Measurements from ENCODE around the gene AJAP1.

DNA sequence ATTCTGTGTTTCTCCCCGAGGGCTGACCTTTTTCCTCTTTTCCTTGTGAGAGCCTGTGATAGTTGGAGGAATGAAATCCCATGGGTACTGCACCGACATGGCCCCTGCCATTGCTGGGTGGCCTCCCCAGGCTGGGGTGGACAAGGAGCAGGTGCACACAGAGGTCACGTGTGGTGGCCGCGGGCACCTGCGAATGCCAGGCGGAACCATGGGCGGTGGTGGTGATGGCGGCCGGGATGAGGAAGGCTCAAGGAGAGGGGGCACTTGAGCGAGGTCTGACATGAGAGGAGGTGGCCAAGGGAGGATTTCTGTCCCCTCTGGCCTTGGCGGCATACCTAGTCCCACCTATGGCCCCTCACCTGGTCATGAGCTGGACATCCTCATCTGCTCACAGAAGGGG, 69.6 kb downstream of the AJAP1 start:
- TF ChIP-seq, protein P1, sequence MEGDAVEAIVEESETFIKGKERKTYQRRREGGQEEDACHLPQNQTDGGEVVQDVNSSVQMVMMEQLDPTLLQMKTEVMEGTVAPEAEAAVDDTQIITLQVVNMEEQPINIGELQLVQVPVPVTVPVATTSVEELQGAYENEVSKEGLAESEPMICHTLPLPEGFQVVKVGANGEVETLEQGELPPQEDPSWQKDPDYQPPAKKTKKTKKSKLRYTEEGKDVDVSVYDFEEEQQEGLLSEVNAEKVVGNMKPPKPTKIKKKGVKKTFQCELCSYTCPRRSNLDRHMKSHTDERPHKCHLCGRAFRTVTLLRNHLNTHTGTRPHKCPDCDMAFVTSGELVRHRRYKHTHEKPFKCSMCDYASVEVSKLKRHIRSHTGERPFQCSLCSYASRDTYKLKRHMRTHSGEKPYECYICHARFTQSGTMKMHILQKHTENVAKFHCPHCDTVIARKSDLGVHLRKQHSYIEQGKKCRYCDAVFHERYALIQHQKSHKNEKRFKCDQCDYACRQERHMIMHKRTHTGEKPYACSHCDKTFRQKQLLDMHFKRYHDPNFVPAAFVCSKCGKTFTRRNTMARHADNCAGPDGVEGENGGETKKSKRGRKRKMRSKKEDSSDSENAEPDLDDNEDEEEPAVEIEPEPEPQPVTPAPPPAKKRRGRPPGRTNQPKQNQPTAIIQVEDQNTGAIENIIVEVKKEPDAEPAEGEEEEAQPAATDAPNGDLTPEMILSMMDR (IDR thresholded peaks at IDR 0.05): no peak
- no peak for TF ChIP-seq POLR2A (IDR thresholded peaks at IDR 0.05)
